ENCODE data around the gene UNC45A.

DNA sequence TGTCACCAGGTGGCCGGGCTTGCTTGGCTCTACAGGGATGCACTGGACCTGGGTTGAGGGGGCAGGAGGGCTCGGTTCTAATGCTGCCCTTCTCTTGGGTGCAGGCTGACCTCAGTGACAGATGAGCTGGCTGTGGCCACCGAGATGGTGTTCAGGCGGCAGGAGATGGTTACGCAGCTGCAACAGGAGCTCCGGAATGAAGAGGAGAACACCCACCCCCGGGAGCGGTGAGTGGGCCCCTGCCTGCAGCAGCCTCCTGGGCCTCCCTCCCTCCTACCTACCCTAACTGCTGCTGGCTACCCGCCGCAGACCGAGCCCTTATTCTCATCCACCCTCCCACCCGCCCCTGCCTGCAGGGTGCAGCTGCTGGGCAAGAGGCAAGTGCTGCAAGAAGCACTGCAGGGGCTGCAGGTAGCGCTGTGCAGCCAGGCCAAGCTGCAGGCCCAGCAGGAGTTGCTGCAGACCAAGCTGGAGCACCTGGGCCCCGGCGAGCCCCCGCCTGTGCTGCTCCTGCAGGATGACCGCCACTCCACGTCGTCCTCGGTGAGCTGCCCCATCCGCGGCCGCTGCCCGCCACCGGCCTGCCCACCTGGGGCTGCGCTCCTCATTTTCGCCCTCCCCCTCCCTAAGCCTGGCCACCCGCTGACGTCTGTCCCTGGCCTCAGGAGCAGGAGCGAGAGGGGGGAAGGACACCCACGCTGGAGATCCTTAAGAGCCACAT lies 45.2 kb upstream of the UNC45A start:
- TF ChIP-seq EZH2 (IDR thresholded peaks at IDR 0.05; ENCODE audit: insufficient read depth, poor library complexity, severe bottlenecking) (no peak), EZH2phosphoT487 (IDR thresholded peaks at IDR 0.05; ENCODE audit: insufficient read depth, low read depth) (no peak)
